COLO829 (cell line): Measurements from ENCODE around the gene UBE4B.

Experiments
- DNase-seq: peaks from one replicate; pipeline ENCODE4 v3.0.0; 2012; ENCODE audit warnings: low spot score

UBE4B gene

DNA sequence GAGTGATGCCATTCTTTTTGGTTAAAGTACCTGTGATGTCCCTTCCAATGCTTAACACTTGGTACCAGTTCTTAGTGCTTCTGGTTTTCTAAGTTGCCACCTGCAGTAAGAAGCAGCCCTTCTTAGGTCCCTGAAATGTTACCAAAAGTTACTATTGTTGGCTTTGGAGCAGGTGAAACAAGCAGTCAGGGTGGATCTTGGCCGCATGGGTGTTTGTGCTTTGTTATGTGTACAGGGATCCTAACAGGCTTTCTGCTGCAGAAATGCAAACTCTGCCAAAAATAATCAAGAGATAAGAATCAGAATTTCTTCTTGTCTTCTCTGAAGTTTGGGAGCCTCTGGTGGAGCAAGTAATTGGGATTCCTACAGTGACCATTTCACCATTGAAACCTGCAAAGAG, 84.4 kb downstream of the UBE4B start:
- DNase-seq: no peak

DNA sequence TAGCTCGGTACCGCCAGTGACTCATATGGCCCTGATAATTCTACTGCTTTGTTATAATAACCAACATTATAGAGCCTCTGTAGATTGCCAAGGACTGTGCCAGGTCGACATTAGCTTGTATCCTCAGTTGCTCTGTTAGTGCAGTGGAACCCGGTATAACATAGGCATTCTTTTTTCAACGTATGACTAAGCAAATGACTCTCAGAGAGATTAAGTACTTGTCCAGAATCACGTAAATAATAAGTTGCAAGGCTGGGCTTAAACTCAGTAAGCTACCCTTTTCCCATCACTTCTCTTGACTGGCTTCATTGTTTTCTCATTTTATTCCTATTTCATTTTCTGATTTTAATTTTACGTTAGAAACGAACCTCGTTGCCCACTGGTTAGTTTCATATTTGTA, 85.1 kb downstream of the UBE4B start:
- DNase-seq: no peak

DNA sequence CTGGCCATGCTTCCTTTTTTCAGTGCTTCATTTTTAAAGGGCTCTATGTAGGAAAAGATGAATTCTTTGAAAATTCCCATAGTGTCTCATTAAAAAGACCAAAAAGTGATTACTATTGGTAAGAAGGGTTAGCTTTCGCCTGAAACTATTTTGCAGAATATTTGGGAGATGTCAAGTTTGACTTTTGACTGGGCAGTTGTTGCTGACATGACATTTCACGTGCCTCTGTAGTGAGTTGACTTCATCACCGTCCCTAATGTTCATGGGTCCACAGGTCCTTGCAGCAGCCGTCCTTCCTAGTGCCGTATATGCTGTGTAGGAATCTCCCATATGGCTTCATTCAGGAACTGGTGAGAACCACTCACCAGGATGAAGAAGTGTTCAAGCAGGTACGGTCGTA, 88.9 kb downstream of the UBE4B start:
- no peak for DNase-seq

DNA sequence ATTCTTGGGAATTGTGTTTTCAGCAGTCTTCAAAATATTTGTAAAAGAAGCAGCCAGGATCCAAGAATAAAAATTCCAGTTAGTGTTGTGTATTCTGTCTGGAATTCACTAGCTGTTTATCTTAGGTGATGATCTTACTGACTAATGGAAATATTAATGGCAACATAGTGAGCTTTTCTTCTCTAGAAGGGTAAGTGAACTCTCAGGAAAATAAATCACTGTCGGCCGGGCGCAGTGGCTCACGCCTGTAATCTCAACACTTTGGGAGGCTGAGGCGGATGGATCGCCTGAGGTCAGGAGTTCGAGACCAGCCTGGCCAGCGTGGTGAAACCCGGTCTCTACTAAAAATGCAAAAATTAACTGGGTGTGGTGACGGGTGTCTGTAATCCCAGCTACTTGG, 90.2 kb downstream of the UBE4B start:
- DNase-seq: no peak

DNA sequence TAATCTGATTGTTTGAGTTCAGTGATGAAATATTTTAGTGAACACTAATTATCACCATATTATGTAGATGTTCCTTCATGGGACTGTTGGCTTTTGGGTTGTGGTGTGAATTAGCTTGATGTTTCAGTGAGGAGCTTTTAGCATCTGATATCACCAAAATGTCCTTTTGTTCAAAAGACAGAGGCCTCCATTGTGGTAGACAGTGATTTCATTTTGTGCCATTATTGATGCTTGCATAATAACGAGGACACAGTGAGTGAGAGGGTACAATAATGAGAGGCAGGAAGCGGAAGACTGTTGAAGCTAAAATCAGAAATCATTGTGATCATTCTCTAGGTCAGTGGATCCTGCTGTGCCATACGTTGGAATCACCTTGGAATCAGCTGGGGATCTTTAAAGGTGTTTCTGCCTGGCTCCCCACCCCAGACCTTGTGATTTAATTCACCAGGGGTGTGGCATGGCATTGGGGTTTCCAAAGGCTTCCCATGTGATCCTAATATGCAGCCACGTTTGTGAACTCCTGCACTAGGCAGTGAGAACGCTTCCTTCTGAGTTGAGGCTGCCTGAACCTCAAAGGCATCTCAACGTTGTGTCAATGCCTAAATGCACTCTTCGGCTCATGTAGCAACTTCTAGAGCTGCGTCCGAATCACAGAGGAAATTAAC, 95.5 kb downstream of the UBE4B start:
- no peak for DNase-seq

DNA sequence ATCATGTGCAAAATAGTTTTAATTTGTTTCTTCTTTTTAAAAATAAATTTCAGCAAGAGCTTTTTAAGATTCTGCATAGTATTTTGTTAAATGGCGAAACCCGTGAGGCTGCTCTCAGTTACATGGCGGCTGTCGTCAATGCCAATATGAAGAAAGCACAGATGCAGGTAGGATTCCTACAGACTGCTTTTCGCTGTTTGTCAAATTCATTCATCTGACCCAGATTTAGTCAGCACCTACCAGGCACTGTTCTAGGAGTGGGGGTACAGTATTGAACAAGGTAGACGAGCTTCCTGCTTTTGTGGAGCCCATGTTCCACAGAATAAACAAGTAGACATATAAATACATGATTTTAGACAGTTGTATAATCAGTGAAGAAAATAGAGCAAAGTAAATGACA, 99.6 kb downstream of the UBE4B start:
- no peak for DNase-seq

DNA sequence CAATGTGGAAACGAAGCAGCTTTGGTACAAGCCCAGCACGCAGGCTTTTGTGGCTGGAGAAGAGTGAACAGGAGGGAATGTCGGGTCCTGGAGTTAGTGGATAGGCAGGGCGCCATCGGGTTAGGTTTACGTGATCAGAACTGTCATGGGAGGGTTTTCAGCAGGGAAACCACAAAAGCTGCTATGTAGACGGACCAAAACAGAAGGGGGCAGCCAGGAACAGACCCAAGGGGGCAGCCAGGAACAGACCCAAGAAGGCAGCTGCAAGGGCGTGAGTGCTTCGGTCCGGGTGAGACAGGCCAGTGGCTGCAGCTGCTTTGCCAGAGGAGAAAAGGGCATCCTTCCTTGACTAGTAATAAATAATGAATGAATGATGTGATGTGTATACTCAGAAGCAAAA, 100.1 kb downstream of the UBE4B start:
- no peak for DNase-seq

DNA sequence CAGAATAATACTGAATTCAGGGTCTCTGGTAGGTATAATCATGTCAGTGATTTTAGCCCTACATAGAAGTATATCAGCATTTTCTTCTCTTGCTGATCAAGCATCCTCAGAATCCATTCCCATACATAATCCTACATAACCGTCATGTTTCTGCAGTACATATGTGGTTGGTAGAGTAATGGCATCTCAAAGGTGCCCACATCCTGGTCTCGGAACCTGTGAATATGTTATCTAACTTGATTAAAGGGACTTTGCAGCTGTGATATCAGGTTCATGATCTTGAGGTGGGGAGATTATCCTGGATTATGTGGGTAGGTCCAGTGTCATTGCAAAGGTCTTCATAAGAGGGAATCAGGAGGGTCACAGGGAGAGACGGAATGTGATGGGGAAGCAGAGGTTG, 108.2 kb downstream of the UBE4B start:
- no peak for DNase-seq

DNA sequence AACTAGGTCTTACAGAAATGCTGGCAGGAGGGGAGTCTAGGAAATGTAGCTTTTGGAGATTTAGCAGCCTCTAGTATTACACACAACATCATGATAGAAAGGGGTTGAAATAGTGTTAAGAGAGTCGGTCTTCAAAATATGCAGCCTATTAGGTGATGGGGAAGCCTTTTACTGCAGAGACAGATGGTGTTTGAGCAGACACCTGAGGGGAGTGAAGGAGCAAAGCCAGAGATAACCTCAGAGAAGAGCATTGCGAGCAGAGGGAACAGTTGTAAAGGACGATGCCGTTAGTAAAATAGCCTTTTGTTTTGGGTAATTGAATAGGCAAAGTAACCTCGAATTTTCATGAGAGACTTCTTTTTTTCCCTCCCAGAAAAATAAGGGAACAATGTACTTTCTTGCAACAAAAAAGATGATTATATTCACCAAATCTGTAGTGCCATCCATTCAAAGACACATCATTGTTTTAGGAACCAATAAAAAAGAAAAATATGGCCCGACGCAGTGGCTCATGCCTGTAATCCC, 111.3 kb downstream of the UBE4B start:
- DNase-seq: no peak

DNA sequence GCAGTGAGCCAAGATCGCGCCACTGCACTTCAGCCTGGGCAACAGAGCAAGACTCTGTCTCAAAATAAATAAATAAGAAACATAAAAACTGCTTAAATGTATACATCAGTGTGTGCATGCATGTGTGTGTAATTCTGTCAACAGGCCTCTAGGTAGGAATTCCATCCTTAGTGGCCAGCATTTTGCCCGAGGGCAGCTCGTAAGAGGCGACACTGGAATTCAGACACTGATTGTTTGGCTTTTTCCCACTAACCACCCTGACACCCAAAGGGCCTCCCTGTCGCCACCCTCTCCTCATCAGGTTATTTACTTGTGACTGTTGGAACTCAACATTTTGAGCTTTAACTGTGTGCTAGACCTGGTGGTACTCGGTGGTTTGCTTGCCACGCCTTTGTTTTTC, 113.6 kb downstream of the UBE4B start:
- DNase-seq: no peak

DNA sequence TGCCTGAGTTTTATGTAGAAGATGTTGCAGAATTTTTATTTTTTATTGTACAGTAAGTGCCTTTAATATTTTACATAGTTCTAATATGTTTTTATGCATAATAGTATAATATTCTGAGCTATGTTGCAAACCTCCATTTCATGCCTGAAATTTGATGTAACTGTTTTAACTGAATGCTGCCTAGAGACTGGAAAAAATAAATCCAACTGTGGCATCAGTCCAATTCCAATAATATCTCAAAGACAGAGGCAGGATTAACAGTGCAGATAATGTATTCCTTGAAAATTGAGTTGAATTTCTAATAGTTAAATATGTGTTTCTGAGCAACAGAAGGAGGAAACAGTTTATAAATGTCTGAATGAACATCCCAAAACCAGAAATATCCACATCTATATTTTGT, 116.5 kb downstream of the UBE4B start:
- DNase-seq: no peak

DNA sequence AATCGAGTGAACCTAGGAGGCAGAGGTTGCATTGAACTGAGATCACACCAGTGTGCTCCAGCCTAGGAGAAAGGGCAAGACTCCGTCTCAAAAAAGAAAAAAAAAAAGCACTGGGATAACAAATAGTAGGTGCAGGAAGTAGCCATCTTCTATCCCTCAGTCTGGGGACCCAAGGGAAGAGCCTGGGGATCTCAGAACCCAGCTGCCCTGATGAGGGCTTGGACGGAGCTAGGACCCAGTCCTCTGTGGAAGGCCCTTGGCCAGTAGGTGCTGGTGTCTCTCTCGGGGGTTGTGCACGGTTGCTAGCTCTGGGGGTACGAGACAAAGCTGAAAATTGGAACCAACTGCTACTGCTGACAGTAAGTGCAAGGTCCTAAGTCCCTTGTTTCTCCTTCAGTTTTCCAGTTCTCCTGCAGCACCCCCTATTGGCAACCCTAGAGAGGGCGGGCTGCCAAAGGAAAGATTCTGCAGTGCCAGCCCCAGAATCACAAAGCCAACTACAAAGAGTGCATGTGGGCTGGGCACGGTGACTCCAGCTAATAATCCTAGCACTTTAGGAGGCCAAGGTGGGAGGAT, 120.0 kb downstream of the UBE4B start:
- DNase-seq: peak; percentile 32

DNA sequence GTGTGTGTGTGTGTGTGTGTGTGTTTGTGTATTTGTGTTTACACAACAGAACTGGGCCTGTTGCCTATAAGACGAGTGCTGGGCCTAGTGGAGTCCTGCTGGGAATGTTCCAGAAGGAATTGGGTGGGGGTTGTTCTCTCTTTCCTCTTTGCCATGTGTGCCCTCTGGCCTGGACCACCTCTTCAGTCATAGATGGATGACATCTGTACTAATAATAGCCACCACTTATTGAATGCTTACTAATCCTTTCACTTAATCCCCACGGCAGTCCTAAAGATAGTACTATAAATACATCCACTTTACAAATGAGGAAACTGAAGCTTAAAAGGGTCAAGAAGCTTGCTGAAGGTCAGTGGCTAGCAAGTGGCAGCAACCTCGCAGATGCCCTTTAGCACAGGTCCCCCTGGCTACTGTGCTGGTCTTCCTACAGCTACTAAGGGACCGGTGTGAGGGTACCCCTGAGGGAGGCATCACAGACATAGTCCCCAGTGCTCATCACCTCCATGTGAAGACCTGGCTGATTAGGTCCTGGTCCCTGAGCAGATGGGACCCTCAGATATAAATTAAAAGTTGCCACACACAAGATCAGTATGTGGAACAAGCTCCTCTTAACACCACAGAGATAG, 122.4 kb downstream of the UBE4B start:
- DNase-seq: no peak

DNA sequence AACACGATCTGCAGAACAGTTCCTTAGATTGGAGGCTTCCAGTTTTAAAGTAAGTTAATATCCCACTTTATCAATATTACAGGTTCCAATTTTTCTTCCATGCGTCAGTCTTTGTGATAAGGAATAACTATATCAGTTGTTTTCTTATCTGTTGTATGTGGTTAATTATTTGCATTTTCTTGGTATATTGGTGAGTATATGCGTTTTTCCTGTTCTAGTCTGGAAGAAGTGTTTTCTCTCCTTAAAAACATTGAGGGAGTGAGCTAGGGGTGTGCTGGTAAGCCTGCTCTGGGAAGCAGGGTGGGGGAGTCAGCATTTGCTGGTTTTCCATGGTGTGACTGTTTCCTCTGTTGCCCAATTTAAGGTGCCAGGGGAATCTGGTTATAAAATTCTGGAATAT, 127.4 kb downstream of the UBE4B start:
- DNase-seq: no peak

DNA sequence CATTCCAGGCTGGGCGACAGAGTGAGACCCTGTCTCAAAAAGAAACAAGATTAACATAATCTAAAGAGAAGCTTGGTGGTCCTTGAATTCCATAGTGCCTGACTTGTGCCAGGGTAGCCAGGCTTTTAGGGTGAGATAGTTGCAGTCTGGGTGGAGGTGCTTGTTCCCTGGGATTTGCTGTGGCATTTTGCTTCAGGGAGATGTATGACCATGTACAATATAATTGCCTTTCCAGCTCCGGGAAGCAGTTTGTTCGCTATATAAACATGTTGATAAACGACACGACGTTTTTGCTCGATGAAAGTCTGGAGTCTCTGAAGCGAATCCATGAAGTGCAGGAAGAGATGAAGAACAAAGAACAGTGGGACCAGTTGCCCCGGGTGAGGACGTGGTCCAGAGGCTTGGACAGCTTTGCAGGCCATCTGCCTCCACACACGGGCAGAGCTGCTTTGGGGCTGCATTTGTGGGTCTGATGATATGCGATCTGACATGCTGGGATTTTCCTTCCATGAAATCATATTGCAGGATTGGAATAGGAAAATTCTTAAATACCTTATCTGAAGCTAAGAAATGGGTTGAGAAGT, 128.2 kb downstream of the UBE4B start:
- DNase-seq: no peak

DNA sequence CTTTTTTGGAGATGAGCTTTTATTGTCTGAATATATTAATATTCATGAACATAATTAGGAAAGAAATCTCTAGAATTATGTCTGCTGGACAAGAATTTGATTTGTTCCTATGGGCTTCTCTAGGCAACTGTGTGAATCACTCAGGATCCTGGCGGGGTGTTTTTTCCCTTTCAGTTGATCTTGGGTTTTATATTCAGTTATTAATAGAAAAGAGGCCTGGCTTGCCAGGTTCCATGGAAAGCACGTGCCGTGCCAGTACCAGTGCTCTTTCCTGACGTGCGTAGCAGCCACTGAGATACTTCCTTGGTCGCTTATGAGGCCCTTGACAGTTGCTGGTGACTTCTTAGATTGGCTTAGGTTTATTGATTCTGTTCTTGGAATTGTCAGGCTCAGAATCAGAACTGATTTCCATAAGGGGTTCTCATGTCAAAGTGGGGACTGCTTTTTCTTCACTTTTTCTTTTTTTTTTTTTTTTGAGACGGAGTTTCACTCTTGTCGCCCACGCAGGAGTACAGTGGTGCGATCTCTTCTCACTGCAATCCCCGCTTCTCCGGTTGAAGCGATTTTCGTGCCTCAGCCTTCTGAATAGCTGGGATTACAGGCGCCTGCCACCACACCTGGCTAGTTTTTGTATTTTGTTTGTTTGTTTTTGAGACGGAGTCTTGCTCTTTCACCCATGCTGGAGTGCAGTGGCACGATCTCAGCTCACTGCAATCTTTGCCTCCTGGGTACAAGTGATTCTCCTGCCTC, 129.0 kb downstream of the UBE4B start:
- no peak for DNase-seq

DNA sequence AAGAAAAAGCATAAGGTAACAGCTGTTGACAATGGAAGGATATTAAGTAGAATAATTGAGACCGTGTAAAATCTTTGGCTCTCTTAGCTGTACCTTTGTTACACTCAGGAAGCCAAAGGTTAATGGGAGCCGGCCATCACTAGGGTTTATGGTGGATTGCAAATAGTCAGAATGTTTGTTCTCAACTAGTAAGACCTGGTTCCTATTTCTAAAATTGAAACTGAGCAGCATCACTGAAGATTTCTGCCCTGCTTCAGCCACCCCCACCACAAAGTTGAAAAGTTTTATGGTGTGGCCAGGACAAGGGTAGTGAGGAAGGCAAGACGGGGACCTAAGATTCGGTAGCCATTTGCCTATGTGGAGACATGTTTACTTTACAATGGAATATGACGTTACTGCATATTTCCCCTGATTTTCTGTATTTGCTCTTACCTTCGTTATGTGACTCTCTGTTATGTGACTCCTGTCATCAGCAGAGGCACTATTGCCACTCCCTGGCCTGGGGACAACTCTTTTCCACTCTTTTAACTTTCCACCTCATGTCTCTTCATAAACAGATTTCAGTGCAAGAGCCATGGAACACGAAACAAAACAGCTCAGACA, 136.3 kb downstream of the UBE4B start:
- no peak for DNase-seq

DNA sequence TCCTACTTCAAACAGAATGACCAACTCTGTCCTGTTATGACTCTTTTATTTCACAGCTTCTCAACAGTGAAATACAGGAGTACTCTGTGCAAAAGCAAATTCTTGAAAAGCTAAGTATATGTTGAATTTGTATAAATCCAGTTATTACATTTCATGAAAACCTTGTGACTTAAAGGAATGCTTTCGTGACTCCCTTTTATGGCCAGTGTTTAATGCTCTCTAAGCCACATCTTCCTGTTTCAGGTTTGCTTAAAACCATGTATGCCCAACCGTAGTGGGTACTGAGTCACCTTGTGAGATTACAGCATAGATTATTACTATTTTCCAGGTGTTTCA, 137.4 kb downstream of the UBE4B start:
- no peak for DNase-seq

DNA sequence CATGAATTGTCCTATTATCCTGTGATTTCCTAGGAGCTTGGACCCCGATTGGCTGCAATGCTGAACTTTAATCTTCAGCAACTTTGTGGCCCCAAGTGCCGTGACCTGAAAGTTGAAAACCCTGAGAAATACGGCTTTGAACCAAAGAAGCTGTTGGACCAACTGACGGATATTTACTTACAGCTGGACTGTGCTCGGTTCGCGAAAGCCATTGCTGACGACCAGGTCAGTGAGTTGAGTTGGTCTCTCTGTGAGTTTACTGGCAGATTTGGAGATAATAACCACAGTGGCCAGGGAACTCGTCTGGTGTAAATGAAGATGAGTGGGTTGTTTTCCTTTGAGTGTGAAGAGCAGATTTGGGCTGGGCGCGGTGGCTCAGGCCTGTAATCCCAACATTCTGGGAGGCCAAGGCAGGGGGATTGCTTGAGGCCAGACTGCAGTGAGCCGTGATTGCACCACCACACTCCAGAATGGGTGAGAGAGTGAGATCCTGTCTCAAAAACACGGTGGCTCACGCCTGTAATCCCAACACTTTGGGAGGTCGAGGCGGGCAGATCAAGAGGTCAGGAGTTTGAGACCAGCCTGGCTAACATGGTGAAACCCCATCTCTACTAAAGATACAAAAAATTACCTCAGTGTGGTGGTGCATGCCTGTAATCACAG, 138.5 kb downstream of the UBE4B start:
- no peak for DNase-seq

DNA sequence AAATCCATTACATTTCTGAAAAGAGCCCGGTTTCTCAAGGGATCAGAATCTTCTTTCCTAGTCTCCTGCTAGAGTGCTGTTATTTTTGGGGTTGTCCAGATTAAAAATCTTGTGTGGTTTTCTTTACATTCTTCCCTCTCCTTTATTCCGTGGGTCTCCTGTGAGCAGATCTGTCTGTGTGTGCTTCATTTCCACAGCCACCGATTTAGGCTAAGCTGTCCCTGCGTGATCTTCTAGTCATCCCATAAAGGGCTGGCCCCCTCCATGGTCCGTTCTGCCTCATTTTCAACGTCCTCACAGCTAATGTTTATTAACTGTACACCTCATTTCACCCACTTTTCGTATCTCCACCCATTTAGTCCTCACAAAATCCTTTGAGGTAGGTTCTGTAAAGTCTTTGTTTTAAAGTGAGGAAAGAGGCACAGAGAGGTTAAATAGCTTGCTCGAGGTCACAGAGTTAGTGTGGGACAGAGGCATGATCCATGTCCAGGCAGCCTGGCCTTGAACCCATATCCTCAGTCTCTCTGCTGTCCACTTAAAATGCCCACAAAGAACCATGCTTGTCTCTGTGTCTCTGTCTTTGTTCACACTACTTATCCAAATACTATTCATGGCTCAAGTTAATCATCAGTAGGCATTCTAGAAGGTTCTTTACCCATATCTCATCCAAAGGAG, 139.4 kb downstream of the UBE4B start:
- DNase-seq: peak; percentile 49

DNA sequence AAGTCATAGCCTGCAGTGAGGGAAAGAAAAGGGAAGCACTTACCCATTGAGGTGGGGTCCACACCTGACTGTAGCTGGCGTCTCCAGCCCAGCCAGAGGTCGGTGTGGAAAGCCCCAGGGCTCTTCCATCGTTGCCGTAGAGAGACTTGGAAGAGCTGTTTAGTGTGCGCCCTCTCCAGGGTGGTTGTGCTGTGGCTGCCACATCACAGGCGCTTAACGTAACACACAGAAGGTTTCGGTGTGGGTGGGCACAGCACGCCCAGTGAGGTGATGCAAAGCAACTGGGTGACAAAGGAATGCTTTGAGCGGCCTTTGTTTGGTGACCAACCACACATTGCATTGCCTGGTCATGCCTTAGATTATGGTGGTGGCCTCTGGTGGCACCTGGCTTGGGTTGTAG, 140.8 kb downstream of the UBE4B start:
- no peak for DNase-seq
